Immature natural killer cell (primary cell): ENCODE measurements around the gene SUGP1. TPM values are rescaled to one million over a fixed set of nuclear protein-coding genes. Genes with fewer than 3 reads are reported as not detected.
"Not testable (repeated sequence)": the region's sequence is repeated elsewhere in the genome, so short reads cannot be mapped to it uniquely, and the experiment has no call there.

Experiments used
- DNase-seq, 3 donors: peaks; one replicate each; pipeline ENCODE4 v3.0.0; 2022; ENCODE audit warnings: mixed read lengths in 1 of 3
- H3K27ac Mint-ChIP-seq, 6 donors: one replicate each; pipeline ENCODE4 v1.8.0; 2020; ENCODE audit warnings: mixed read lengths in 6 of 6, mild to moderate bottlenecking in 5 of 6, inconsistent platforms in 4 of 6, moderate library complexity in 3 of 6
- H3K27me3 Mint-ChIP-seq, 3 donors: one replicate each; pipeline ENCODE4 v1.8.0; 2020 to 2021; ENCODE audit warnings: low read depth in 3 of 3, mild to moderate bottlenecking in 3 of 3, mixed read lengths in 3 of 3, moderate library complexity in 3 of 3, inconsistent platforms in 1 of 3
- H3K36me3 Mint-ChIP-seq, 3 donors: one replicate each; pipeline ENCODE4 v1.8.0; 2020; ENCODE audit warnings: mixed read lengths in 3 of 3, inconsistent platforms in 2 of 3, mild to moderate bottlenecking in 2 of 3
- H3K4me1 Mint-ChIP-seq, 2 donors: one replicate each; pipeline ENCODE4 v1.8.0; 2020; ENCODE audit warnings: inconsistent platforms in 2 of 2, mild to moderate bottlenecking in 2 of 2, mixed read lengths in 2 of 2, moderate library complexity in 1 of 2
- H3K4me3 Mint-ChIP-seq, 5 donors: one replicate each; pipeline ENCODE4 v1.8.0; 2020; ENCODE audit warnings: mild to moderate bottlenecking in 5 of 5, mixed read lengths in 5 of 5, inconsistent platforms in 3 of 5, moderate library complexity in 3 of 5
- H3K9me3 Mint-ChIP-seq, 6 donors: one replicate each; pipeline ENCODE4 v1.8.0; 2020; ENCODE audit warnings: mild to moderate bottlenecking in 6 of 6, mixed read lengths in 6 of 6, inconsistent platforms in 4 of 6, moderate library complexity in 3 of 6
- polyA plus RNA-seq, 3 donors: library from polyadenylated mRNA; unstranded; fragments of 300-500 nt; fragmentation: Illumina TruSeq; gene quantifications; one replicate each; pipeline ENCODE4 v1.2.3, GENCODE V29; 2021

Gene SUGP1
- polyA plus RNA-seq, 3 donors from 2014 or later: 25.4 to 47.1 (median 27.7) TPM

DNA sequence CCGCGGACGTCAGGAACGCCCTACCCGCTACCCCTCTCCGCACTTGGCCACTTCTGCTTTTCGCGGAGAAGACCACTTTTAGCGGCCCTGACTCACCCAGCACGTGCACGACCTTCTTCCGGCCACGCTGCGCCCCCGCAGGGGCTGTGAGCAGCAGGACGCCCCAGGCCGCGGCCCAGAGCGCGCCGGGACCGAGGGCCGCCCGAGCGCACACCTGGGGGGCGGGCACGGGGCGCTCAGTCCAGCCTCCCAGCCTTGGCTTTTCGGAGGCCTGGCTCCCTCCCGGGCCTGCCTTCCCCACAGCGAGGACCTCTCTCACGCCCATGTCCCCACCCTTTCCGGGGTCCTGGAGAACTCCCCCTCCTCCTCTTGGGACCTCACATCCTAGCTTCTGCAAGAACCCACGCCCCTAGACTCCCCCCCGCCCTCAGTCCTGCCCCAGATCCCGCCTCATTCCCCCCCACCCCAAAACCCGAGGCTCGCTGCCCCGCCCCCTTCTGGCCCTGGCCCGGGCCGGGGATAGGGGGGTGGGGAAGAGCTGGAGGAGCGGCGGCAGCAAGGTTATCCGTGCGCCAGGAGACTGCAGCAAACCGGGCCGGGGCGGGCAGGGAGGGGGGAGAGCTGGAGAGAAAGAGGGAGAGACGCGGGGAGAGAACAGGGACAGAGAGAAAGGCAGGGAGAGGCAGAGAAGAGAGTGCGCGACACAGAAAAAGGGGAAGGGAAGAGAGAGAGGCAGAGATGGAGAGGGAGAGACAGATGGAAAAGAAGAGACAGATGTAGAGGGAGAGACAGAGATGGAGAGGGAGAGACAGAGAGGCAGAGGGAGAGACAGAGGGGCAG is 58.7 kb downstream of the SUGP1 start:
- Mint-ChIP-seq H3K36me3 (no peaks in the 10 kb centered on the region), H3K9me3 (no peaks in the 10 kb centered on the region), H3K27me3 (peaks cover 8 to 26% (median 12%) of the 10 kb centered on the region in 3 donors), H3K4me3 (peak overlapping the region in 1 of 5 donors; percentile 12), H3K27ac (peak overlapping the region in 1 of 6 donors; percentile 4), H3K4me1 (peaks cover 0 to 9% of the 10 kb centered on the region in 2 donors)
- no peak for DNase-seq

- Mint-ChIP-seq H3K9me3 (no peaks in the 10 kb centered on the region), H3K27ac (no peak overlapping the region), H3K27me3 (peaks cover 7 to 24% (median 13%) of the 10 kb centered on the region in 3 donors), H3K4me3 (peak overlapping the region in 1 of 5 donors; percentile 51), H3K36me3 (no peaks in the 10 kb centered on the region), H3K4me1 (peaks cover 0 to 9% of the 10 kb centered on the region in 2 donors)
- no peak for DNase-seq
Observed at GRCh38 chr19:19260417-19261214, 59.7 kb downstream of the SUGP1 start.

DNA sequence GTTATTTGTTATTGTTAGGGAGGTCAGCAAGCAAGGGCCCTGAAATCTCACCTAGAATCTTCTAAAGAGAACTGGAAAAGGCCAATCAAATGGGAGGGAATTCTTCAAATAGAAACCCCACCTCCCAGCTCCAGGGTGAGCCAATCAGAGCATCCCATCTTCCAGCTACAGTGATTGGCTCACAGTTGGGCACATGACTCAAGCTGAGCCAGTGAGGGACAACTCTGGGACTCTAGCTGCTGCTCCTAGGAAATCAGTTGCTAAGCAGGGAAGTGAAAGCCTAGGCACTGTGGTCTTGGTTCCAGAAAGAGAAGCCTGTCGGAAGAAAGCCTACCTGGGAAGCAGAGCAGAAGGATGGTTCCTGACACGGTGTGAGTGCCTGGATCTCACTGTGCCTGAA is 60.6 kb downstream of the SUGP1 start:
- H3K27ac Mint-ChIP-seq: no peak overlapping the region
- H3K4me1 Mint-ChIP-seq: peaks cover 0 to 9% of the 10 kb centered on the region in 2 donors
- no peak overlapping the region for H3K4me3 Mint-ChIP-seq
- no peak for DNase-seq
- peaks cover 3 to 24% (median 13%) of the 10 kb centered on the region in 3 donors for H3K27me3 Mint-ChIP-seq
- H3K36me3 Mint-ChIP-seq: no peaks in the 10 kb centered on the region
- no peaks in the 10 kb centered on the region for H3K9me3 Mint-ChIP-seq

DNA sequence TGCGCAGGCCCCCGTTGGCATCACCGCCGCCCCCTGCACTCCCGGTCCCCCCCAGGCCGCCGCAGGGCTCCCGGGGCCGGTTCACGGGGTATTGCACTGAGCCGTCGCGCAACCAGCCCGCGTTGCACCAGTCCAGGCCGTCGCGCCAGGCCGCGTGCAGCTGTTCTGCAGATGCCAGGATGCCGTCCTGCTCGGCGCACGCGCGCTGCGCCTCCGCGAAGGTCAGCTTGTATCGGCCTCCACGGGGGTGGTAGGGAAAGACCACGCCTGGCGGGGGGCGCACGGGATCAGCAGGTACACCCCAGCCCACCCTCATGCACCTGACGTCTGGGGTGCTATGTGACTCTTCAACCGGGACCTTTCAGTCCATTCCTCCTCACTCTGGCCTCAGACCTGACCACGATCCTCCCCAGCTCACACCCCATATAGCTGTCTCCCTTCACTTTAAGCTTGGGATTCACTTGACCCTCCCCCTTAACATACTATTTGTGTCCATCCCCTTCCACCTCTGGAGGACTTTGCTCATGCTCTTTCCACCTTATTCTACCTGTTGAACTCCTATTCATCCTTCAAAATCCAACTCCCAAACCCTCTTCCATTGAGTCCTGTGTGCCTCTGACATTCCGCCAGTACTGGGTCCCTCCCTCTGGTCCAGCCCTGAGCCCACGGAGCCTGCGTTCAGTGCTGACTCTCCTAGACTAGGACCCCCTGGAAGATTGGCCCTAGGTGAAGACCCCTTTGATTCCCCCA is 61.5 kb downstream of the SUGP1 start:
- H3K27ac Mint-ChIP-seq: no peak overlapping the region
- peaks cover 0 to 9% of the 10 kb centered on the region in 2 donors for H3K4me1 Mint-ChIP-seq
- no peaks in the 10 kb centered on the region for H3K9me3 Mint-ChIP-seq
- H3K36me3 Mint-ChIP-seq: no peaks in the 10 kb centered on the region
- H3K4me3 Mint-ChIP-seq: no peak overlapping the region
- no peak for DNase-seq
- peaks cover 3 to 22% (median 13%) of the 10 kb centered on the region in 3 donors for H3K27me3 Mint-ChIP-seq

- Mint-ChIP-seq H3K4me1 (peaks cover 0 to 9% of the 10 kb centered on the region in 2 donors), H3K27me3 (peaks cover 3 to 19% (median 13%) of the 10 kb centered on the region in 3 donors), H3K36me3 (no peaks in the 10 kb centered on the region), H3K27ac (no peak overlapping the region), H3K9me3 (no peaks in the 10 kb centered on the region), H3K4me3 (no peak overlapping the region)
- DNase-seq: no peak
Observed at GRCh38 chr19:19257836-19258588, 62.3 kb downstream of the SUGP1 start.

DNA sequence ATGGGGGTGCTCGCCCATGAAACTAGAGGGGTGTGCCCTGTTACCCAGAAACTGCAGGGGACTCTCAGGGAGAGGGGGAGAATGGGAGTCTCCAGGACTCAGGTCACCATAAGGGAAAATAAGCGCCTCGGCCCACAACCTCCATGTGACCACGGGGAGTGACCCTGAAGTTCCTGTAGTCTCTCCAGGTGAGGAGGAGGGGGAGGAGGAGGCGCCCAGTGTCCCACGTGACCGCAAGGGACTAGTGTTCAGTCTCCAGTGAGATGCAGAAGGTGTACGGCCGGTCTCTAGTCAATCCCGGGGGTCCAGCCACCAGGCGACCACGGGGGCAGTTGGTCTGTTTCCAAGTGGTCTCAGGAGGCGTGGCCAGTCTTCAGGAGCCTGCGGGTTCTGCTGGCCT is 63.2 kb downstream of the SUGP1 start:
- Mint-ChIP-seq H3K9me3 (no peaks in the 10 kb centered on the region), H3K27me3 (peaks cover 2 to 13% (median 9%) of the 10 kb centered on the region in 3 donors), H3K36me3 (peaks cover 0 to 2% (median 0%) of the 10 kb centered on the region in 3 donors), H3K4me1 (peaks cover 0 to 7% of the 10 kb centered on the region in 2 donors), H3K27ac (no peak overlapping the region), H3K4me3 (no peak overlapping the region)
- DNase-seq: no peak

- Mint-ChIP-seq H3K4me3 (no peak overlapping the region), H3K27me3 (peaks cover 2 to 10% (median 6%) of the 10 kb centered on the region in 3 donors), H3K9me3 (no peaks in the 10 kb centered on the region), H3K27ac (no peak overlapping the region), H3K36me3 (peaks cover 0 to 4% (median 0%) of the 10 kb centered on the region in 3 donors), H3K4me1 (peaks cover 0 to 4% of the 10 kb centered on the region in 2 donors)
- DNase-seq: no peak
Observed at GRCh38 chr19:19256072-19256969, 64.0 kb downstream of the SUGP1 start.

DNA sequence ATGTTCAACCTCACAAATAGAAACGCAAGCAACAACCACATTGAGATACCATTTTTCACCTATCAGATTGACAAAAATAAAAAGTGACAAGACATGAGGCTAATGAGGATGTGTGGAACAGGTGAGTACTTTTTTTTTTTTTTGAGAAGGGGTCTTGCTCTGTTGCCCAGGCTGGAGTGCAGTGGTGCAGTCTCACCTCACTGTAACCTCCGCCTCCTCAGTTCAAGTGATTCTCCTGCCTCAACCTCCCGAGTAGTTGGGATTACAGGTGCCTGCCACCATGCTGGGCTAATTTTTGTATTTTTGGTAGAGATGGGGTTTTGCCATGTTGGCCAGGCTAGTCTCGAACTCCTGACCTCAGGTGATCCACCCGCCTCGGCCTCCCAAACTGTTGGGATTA is 66.9 kb downstream of the SUGP1 start:
- H3K9me3 Mint-ChIP-seq, H3K36me3 Mint-ChIP-seq, DNase-seq, H3K27me3 Mint-ChIP-seq, H3K4me3 Mint-ChIP-seq, H3K27ac Mint-ChIP-seq, H3K4me1 Mint-ChIP-seq: not testable (repeated sequence)

GRCh38 chr19:19250196-19250801 is 70.0 kb downstream of the SUGP1 start:
- Mint-ChIP-seq H3K4me1 (no peaks in the 10 kb centered on the region), H3K36me3 (peaks cover 0 to 4% (median 0%) of the 10 kb centered on the region in 3 donors), H3K27me3 (peaks cover 0 to 5% (median 2%) of the 10 kb centered on the region in 3 donors), H3K9me3 (no peaks in the 10 kb centered on the region), H3K27ac (no peak overlapping the region), H3K4me3 (no peak overlapping the region)
- DNase-seq: no peak

DNA sequence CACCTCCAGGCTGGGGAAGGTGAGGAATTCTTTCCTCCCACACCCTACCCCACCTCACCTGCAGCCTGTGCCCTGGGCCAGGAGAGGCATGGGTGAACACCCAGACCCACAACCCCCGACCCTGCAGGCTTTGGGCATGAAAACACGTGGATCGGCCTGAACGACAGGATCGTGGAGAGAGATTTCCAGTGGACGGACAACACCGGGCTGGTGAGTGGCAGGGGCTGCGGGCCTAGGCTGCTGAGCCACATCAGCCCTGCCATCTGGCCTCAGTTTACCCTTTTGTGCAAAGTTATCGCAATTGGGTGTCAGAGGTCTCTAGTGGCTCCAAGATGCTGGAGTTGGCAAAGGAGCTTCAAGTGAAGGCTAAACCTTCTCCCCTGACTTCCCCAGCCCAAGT is 79.8 kb downstream of the SUGP1 start:
- Mint-ChIP-seq H3K9me3 (peaks cover 3 to 10% (median 8%) of the 10 kb centered on the region in 6 donors), H3K27ac (no peak overlapping the region), H3K36me3 (no peaks in the 10 kb centered on the region), H3K4me3 (no peak overlapping the region), H3K4me1 (no peaks in the 10 kb centered on the region), H3K27me3 (peaks cover 0 to 6% (median 2%) of the 10 kb centered on the region in 3 donors)
- DNase-seq: no peak

GRCh38 chr19:19239675-19240074 is 80.6 kb downstream of the SUGP1 start:
- peaks cover 3 to 14% (median 8%) of the 10 kb centered on the region in 6 donors for H3K9me3 Mint-ChIP-seq
- no peak for DNase-seq
- no peak overlapping the region for H3K27ac Mint-ChIP-seq
- H3K4me1 Mint-ChIP-seq: no peaks in the 10 kb centered on the region
- no peaks in the 10 kb centered on the region for H3K36me3 Mint-ChIP-seq
- no peak overlapping the region for H3K4me3 Mint-ChIP-seq
- H3K27me3 Mint-ChIP-seq: peaks cover 0 to 6% (median 2%) of the 10 kb centered on the region in 3 donors
